GM15510 (cell line): Measurements from ENCODE around the gene BRD1.
A peak's percentile ranks its signal among the peaks of the same experiment; 100 is the strongest.

Experiments
- POLR2A ChIP-seq: IDR thresholded peaks from 3 replicates; pipeline ENCODE4 v1.6.1; 2011; ENCODE audit warnings: borderline replicate concordance; ENCODE audit not compliant: insufficient read length; ENCODE audit errors: extremely low read depth

Gene BRD1

GRCh38 chr22:49847751-49848689, 20.3 kb upstream of the BRD1 start:
- TF ChIP-seq POLR2A: no peak

DNA sequence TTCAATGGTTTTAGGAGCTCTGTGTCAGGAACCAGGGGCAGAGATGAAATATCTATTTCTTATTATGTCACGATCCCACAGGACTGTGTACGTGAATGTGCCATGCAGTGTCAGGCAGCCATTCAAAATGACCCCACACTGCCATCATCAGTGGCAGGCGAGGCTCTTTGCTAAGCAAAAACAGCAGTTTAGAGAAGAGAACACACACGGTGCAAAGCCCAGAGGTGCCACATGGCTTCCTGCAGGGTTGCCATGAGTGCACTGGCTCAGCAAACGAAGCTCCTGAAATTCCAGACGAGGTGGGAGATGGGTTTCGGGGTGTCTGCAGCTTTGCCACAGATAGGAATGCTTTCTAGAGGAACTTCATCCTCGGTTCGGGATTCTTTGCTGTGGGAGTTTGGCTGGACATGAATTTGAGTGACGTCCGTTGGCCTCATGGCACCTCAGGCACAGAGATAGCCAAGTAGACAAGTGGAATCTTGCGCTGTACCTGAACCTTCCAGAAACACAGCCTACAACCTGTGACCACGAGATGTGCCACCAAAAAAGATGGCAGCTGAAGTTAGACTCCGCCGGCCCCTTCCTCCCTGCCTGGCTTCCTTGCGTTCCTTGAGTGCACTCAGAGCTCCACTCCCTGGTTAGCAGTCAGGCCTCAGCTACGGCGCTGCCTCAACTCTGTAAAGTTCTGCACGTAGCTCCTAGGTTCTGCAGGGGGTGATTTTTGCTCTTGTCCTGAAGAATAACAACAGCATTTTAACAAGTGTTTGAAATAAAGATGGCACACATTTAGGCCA, 18.2 kb upstream of the BRD1 start:
- no peak for TF ChIP-seq POLR2A

- TF ChIP-seq POLR2A: no peak
Observed at GRCh38 chr22:49845241-49845640, 17.6 kb upstream of the BRD1 start.

GRCh38 chr22:49838771-49839717, 11.4 kb upstream of the BRD1 start:
- peak; percentile 15 for TF ChIP-seq POLR2A

- no peak for TF ChIP-seq POLR2A
Observed at GRCh38 chr22:49833340-49834007, 5.8 kb upstream of the BRD1 start.

DNA sequence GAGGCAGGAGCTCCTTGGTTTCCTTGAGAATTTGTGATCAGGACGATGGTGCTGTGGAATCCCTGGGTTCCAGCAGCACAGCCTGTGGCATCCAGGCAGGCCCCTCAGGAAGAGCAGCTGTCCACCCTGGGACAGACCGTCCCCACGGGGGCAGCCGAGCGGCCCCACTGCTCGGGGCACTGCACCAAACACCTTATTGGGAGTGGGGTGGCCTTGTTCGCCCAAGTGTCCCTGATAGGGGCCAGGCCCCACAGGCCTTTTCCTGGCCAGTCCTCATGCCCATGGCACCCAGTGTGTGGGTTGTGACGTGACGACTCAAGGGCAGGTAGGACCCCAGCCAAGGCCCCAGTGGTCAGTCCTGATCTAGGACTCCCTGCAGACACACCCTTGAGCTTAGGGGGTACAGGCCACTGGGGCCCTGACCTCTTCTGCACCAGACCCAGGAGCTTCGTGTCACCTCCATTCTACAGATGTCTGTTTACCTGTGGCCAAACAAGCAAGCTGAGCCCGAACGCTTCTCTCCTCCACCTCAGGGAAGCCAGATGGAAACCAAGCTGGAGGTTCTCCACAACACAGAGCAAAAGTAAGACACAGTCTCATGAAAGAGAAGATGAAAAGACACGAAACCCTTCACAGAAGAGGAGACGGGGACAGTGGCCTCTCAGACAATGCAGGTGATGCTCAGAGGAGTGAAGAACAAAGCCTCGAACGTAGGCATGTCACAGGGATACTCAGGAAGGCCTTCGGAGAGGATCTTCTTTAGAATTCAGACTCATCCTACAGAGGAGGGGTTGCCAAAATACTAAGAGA, 1.6 kb upstream of the BRD1 start:
- TF ChIP-seq POLR2A: no peak

DNA sequence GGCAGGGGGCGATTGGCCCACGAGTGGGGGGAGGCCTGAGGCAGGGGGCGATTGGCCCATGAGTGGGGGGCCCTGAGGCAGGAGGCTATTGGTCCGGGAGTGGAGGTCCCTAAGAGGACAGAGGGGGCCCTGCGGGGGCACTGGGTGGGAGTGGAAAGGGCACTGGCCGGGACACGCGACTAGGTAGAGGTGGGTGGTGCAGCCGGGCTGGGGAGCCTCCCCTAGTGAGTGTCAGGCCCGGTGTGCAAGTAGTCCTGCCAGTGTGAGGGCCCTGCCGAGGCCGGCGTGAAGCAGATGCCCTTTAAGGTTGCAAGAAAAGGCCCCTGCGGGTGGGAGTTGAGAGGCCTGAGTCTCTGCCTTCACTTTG, 909 bp upstream of the BRD1 start:
- TF ChIP-seq POLR2A: no peak

GRCh38 chr22:49827271-49827852, 311 bp downstream of the BRD1 start:
- TF ChIP-seq POLR2A: no peak

- no peak for TF ChIP-seq POLR2A
Observed at GRCh38 chr22:49826603-49827270, 936 bp downstream of the BRD1 start.

DNA sequence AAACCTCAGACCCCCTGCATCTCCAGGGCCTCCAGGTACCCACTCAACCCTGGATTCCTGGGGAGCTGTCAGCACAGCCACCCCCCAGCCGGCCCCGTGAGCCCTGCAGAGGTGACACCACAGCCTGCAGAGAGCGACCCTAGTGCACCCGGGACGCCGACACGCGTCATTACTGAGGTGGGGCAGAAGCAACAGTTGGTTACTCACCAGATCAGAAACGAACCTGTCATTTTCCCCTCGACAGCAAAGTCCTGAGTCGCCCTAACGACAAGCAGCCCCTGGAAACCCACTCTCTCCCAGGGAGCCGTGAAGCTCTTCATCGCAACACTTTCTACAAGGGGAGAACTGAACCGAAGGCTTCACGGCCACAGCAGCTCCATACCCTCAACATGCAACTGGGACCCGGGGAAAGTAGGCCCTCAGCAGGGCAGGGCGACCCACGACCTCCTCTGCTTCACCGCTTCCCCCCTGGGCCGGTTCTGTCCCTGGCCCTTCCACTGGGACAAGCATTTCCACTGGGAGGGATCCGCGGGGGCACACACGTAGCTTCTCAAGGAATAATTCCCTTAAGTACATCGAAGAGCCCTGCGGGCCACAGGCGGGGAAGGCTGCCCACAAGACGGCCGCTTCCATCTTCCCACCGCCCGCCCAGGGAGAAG, 1.6 kb downstream of the BRD1 start:
- TF ChIP-seq POLR2A: peak; percentile 12

DNA sequence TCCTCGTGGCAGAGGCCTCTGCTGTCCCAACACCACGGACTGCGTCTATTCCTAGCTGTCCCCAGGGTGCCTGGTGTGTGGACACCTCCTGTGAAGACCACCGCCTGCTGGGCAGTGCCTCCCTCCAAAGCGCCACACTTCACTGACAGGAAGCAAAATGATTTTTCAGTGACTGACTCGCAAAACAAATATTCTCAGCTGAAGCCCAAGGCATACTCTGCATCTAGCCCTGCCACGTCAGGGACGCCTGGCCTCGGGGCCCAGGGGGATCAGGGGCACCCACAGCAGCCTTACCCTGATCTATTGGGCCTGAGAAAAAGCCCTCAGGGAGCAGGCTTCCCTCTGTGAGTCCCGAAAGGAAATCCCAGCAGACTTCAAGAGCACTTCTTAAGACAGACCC, 2.2 kb downstream of the BRD1 start:
- no peak for TF ChIP-seq POLR2A

DNA sequence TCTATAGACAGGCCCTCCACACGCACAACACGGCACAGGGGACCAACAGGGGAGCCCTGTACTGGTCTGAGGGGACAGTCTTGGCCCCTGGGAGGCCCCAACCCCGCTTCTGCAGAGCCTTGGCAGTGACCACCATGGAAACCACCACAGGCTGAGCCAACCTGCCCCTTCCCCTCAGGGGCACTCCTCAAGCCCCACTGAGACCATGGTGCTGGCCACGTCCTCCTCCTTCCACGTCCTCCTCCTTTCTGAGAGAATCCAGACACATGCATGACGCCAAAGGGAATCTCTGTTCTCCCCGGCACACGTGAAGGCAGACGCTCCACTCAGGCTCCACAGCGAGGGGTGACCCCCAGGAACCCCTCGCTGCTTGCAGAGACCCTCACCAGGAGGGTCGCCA, 2.7 kb downstream of the BRD1 start:
- TF ChIP-seq POLR2A: no peak
